NCI-H774 (cell line): Measurements from ENCODE around the gene POMT1.

Source experiments
- DNase-seq: peaks from one replicate; lab custom pipeline; 2025; lab: John Stamatoyannopoulos, UW

The POMT1 gene

DNA sequence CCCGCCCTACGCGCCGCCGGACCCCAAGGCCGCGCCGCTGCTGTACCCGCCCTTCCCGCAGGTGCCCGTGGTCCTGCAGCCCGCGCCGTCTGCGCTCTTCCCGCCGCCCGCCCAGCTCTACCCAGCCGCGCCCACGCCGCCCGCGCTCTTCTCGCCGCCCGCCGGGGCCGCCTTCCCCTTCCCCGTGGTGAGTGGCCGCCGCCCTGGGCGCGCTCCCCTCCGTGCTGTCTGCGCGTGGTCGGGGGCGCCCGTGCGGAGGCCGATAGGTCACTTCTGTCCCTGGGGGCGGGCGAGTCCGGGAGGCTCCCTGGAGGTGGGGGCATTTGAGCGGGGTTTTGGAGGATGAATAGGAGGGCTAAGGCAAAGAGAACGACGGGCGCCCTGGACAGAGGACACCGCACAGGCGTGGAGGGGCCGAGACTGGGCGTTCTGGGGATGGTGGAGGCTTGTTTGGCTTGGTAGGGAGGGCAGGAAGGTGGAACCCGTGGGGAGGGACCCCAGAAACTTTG, 52.2 kb downstream of the POMT1 start:
- DNase-seq = no peak

GRCh38 chr9:131555841-131556673, 53.3 kb downstream of the POMT1 start:
- no peak for DNase-seq

DNA sequence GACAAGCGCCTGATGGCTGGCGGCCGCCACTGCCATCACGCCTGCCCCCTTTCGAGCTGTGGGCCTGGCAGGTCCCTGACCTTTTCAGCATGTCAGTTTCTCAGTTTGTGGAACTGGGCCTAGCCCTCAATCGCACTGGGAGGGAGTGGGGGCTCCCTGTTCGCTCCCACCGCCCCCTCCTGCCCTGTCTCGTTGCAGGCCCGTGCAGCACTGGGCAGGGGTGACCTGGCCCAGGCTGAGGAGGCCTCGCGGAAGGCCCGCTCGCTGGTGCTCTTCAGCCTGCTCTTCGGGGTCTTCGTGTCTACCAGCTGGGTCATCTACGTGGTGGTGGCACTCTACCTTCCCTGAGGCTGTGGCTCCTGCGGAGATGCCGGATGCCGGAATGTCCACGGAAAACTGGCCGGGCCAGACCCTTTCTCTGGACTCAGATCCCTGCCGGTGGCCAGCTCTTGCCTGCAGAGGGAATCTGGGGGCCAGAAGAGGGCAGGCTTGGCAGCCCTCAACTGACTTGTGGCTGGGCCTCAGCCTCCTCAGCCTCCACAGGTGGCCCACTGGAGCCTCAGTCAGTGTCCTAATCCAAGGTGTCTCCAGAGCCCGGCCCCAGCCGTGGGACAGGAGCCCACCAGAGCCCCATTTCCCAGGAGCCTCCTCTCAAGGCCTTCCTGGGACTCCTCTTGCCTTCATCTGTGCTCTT, 55.3 kb downstream of the POMT1 start:
- DNase-seq = no peak

DNA sequence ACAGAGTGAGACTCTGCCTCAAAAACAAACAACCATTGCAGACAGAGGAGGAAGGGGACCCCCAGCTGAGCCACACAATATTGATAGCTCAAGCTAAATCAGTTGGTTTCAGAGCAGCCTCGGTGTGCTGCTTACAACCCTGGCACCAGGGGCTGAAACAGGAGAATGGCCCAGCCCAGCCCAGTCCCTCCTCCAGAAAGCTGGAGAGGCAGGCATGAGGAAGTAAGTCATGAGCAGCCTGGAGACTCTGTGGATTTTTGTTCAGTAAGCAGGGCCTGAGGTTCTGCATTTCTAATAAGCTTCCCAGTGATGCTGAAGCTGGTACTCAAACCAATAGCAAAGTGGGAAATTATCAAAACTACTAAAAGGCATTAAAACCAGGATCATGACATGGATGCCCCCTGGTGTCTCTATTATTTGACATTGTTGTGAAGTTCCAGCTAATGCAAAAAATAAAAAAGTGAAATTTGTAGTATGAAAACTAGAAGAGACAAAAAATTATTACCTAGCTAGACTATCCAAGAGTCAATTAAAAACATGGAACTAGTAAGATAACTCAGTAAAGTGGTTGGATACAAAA, 56.8 kb downstream of the POMT1 start:
- DNase-seq = no peak

DNA sequence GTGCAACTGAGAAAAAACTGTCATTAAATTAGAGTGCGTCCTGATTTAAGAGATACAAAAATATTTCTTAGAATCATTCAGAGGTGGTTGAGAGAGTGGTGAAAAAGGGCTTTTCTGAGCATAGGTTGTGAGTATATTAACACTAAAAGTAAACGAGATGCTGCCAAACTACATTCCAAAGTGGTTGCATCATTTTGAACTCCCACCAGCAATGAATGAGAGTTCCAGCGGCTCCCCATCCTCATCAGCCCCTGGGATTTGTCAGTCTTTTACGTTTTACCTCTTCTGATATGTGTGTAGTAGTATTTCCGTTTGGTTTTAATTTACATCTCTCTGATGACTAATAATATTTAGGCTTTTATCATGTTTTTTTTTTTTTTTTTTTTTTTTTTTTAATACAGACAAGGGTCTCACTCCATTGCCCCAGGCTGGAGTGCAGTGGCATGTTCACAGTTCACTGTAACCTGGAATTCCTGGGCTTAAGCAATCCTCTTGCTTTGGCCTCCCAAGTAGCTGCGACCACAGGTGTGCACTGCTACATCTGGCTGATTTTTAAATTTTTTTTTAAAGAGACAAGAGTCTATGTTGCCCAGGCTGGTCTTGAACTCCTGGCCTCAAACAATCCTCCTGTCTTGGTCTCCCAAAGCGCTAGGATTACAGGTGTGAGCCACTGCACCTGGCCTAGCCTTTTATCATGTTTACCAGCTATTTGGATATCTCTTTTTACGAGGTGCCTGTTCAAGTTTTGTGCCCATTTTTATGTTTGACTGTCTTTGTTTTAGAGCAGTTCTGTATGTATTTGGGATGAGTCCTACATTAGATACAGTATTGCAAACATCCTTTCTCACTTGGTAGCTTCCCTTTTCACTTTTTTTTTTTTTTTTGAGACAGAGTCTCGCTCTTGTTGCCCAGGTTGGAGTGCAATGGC, 59.6 kb downstream of the POMT1 start:
- DNase-seq = no peak

GRCh38 chr9:131565369-131565768, 62.7 kb downstream of the POMT1 start:
- DNase-seq = no peak

GRCh38 chr9:131566158-131566557, 63.4 kb downstream of the POMT1 start:
- DNase-seq = no peak

DNA sequence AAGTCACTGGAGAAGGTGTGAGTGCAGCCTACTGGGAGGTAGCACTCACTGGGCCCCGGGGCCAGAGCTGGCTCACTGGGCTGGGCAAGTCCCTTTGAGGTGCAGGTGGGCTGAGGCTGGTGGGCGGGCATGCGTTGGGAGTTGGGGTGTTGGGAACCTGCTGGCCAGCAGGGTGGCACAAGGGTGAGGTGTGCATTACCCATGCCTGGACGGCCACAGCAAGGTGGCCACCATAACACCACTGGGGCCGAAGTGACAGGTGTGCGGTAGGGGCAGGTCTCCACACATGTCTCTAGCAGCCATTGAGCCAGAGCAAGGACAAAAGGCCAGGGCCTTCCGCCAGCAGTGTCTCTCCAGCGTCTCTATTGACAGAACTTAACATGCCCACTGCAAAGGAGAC, 65.2 kb downstream of the POMT1 start:
- no peak for DNase-seq
